ENCODE results near the gene CRABP2. TPM values are rescaled to one million over a fixed set of nuclear protein-coding genes. Genes with fewer than 3 reads are reported as not detected.

The CRABP2 gene
- polyA plus RNA-seq, 3 donors: 91.7 to 120 (median 92.3) TPM

GRCh38 chr1:156681196-156681960, 24.0 kb downstream of the CRABP2 start:
- no peak for DNase-seq (ENCODE audit: extremely low read depth in 1 of 11, low read depth in 9 of 11, low spot score in 4 of 11)

DNA sequence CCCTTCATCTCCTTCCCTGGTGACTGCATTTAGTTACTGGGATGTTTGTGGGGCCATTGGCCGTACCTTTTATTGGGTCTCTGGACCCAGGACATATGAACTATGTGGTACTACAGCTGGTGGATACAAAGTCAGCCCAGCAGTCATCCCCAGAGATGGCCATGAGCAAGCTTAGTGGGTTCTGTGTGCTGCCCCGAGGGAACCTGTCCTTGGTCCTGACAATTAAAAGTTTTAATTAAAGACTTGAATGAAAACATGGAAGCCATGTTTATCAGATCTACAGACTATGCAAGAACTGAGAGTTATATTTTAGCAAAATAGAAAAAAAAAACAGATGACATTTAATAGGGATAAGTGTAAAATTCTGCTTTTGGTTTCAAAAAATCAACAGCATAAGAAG, 25.3 kb downstream of the CRABP2 start:
- DNase-seq (ENCODE audit: extremely low read depth in 1 of 11, low read depth in 9 of 11, low spot score in 4 of 11): no peak

GRCh38 chr1:156677616-156678596, 27.5 kb downstream of the CRABP2 start:
- peak in 1 of 11 donors; percentile 66 for DNase-seq (ENCODE audit: extremely low read depth in 1 of 11, low read depth in 9 of 11, low spot score in 4 of 11)

GRCh38 chr1:156676820-156677615, 28.4 kb downstream of the CRABP2 start, which contains the start of gene NES:
Gene NES (minus strand): TSS chr1:156677407. CDS start chr1:156677264, 143 bp downstream.
- DNase-seq (ENCODE audit: extremely low read depth in 1 of 11, low read depth in 9 of 11, low spot score in 4 of 11): peak in 2 of 11 donors; percentile 70 to 80

- DNase-seq (ENCODE audit: extremely low read depth in 1 of 11, low read depth in 9 of 11, low spot score in 4 of 11): no peak
Measured at GRCh38 chr1:156676114-156676819, 29.1 kb downstream of the CRABP2 start.

GRCh38 chr1:156675210-156676113, 29.9 kb downstream of the CRABP2 start:
- DNase-seq (ENCODE audit: extremely low read depth in 1 of 11, low read depth in 9 of 11, low spot score in 4 of 11): peak in 2 of 11 donors; percentile 75 to 84

DNA sequence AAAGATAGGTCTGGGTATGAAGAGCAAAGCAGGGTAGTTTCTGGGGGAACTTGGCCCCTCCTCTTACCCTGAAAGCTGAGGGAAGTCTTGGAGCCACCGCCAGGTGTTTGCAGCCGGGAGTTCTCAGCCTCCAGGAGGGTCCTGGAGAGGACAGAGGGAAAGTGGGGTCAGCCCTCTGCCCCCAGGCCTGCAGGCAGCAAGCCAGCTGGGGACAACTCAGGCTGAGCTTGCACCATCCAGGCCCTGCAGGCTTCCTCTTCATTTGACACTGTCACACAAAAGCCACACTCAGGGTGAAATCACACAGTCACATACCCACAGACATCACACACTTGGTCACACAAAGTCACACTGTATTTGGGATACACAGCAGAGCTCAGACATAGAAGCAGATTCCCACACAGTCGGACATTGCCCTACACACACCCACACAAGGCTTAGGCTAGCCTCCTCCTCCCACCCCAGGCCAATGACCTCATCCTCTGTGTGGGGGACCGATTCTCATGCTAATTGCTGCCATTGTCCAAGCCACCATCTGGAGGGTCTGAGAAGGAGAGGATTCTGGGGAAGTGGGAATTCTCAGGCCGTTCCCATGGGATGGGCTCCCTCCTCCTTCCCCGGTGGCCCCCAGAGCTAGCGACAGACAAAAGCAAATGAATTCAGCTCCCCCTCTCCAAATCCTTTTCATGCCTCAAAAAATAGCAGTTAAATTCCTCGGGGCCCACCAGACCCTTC, 31.8 kb downstream of the CRABP2 start:
- DNase-seq (ENCODE audit: extremely low read depth in 1 of 11, low read depth in 9 of 11, low spot score in 4 of 11): no peak

- DNase-seq (ENCODE audit: extremely low read depth in 1 of 11, low read depth in 9 of 11, low spot score in 4 of 11): no peak
Measured at GRCh38 chr1:156671804-156672203, 33.6 kb downstream of the CRABP2 start.

GRCh38 chr1:156670791-156671190, 34.6 kb downstream of the CRABP2 start:
- no peak for DNase-seq (ENCODE audit: extremely low read depth in 1 of 11, low read depth in 9 of 11, low spot score in 4 of 11)

DNA sequence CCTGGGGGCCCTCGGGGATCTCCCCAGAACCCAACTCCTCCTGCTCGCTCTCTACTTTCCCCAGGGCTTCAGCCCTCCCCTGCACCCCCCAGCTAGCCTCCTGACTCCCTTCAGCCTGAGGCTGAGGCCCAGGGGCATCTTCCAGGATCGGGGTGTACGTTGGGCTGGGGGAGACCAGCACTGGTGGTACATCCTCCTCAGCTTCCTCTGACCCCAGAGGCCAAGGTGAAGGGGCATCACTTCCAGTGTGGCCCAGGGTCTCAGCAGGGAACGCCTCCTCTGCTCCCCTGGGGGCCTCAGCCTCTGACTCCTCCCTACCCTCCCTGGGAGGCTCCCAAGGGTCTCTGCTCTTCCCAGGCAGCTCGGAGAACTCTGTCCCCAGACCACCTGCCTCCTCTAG, 35.0 kb downstream of the CRABP2 start:
- no peak for DNase-seq (ENCODE audit: extremely low read depth in 1 of 11, low read depth in 9 of 11, low spot score in 4 of 11)

DNA sequence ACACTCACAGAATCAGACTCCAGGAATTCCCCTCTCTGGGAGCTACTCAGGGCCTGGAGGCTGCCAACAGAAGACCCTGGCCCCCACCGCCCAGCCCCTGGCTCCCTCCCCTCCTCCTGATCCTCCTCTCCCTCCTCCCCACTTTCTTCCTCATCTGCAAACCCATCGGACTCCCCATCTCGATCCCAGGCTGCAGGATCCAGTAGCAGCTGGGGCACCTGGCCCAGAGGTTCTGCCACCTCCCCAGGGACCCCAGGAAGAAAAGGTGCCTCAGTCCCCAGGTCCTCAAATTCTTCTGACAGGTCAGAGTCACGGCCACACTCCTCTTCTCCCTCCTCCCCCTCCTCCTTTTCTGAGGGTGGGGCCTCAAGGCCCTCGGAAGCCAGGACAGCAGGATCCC, 35.6 kb downstream of the CRABP2 start:
- DNase-seq (ENCODE audit: extremely low read depth in 1 of 11, low read depth in 9 of 11, low spot score in 4 of 11): no peak

GRCh38 chr1:156668801-156669637, 36.4 kb downstream of the CRABP2 start:
- DNase-seq (ENCODE audit: extremely low read depth in 1 of 11, low read depth in 9 of 11, low spot score in 4 of 11): no peak

DNA sequence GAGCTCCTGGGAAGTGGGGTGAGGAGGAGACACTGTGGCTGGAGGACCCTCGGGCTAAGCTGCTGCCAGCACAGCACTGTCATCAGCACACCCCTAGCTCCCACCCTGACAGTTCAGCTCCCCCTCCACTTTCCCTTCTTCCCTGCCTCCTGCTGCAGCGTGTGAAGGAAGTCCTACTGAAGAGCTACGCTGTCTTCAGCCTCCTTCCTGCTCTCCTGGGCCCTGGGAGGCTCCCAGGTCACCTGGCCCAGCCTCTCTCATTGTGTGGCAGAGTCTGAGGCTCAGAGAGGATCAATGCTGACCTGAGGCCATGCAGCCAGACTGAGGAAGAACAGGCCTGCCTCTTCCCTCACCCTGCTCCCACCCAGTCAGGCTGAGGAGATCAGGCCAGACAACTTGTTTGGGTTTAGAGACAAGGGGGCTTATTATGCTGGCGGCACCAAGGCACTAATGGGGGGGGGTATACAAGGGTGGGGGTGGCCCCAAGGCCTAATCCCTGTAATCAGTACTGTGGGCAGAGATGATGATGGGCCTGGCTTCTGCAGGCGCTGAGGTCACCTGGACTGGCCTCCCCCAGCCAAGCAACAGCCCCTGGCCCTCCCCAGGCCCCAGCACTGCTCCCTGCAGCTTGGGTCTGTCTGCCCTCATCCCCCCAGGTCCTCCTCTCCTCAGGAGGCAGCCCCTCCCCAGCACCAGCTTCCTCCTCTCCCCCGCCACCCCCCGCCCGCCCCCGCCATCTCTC, 37.2 kb downstream of the CRABP2 start:
- DNase-seq (ENCODE audit: extremely low read depth in 1 of 11, low read depth in 9 of 11, low spot score in 4 of 11): no peak

DNA sequence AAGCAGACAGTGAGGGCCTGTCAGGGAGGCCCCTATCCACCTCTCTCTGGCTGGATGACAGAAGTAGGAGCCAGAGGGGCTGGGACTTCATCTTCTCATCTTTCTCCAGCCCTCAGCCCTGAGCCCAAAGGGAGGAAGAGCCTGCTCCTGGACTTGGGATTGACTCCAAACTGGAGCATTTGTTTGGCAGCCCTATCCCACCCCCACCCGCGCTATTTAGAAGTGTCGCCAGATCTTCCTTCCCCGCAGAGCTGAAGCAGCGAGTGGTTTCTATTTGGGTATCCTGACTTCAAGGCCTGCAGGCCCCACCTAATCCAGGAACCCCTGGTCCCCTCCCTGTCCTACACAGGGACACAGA, 37.8 kb downstream of the CRABP2 start:
- DNase-seq (ENCODE audit: extremely low read depth in 1 of 11, low read depth in 9 of 11, low spot score in 4 of 11): no peak

DNA sequence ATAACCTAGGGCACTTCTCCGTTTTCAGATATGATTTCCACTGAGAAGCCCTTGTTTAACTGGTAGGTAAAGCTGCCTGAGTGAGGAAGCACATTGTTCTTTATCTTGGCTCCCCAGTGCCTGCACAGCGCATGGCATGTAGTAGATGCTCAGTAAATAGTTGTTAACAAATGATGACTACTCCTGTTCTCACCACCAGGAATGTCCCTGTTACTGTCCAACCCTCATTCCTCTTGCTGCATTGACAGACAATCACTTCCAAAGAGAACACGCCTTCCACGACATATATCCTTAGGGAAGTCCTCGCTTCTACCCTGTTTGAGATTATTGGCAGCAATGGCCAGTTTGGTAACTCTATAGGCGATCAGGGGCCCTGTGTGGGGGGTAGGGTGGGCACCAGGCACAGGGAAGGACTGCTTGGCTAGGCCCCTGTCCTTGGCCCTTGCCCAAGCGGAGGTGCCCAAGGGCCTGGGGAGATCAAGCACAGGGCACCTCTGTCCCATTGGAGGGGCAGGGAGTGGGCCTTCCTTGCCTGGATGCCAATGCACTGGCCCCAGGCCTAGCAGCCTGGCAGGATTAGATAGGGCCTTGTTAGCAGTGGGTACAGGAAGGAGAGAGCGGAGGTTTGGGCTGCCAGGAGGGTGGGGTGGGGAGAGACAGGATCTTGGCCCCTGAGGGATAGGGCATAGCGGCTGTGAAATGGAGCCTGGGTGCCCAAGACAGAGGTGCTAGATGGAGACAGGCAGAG, 38.3 kb downstream of the CRABP2 start:
- DNase-seq (ENCODE audit: extremely low read depth in 1 of 11, low read depth in 9 of 11, low spot score in 4 of 11): no peak

Measured in renal cortex interstitium (tissue), 11 donors.